Stomach (tissue), 9 donors: ENCODE measurements around the gene NTPCR. TPM values are rescaled to one million over a fixed set of nuclear protein-coding genes. Genes with fewer than 3 reads are reported as not detected.
"Not testable (repeated sequence)": the region's sequence is repeated elsewhere in the genome, so short reads cannot be mapped to it uniquely, and the experiment has no call there.

Experiments used
- DNase-seq, 2 donors: peaks; one replicate each; pipeline versions ENCODE4 v3.0.0 to v3.0.0-alpha.2; 2013 to 2019
- H3K27ac ChIP-seq, 5 donors: fragments of 200-600 bp in 4 of 5; sonication (generic) in 4 of 5; one replicate each; pipeline ENCODE4 v1.5.1; 2013 to 2019; ENCODE audit warnings: mild to moderate bottlenecking in 1 of 5, moderate library complexity in 1 of 5
- H3K27me3 ChIP-seq, 3 donors: fragments of 200-600 bp; sonication (generic); one replicate each; pipeline ENCODE4 v1.5.1; 2017 to 2019; ENCODE audit warnings: mixed run types in 1 of 3
- H3K36me3 ChIP-seq, 4 donors: fragments of 200-600 bp; sonication (generic); 1 replicate in 3 of 4; 2 replicates in 1 of 4; pipeline ENCODE4 v1.5.1; 2016 to 2019
- H3K4me1 ChIP-seq, 4 donors: fragments of 200-600 bp; sonication (generic); one replicate each; pipeline ENCODE4 v1.5.1; 2016 to 2019
- H3K4me3 ChIP-seq, 4 donors: fragments of 200-600 bp; sonication (generic) in 3 of 4; one replicate each; pipeline ENCODE4 v1.5.1; 2016 to 2019; ENCODE audit warnings: mild to moderate bottlenecking in 1 of 4
- H3K9me3 ChIP-seq, 4 donors: fragments of 200-600 bp; sonication (generic); one replicate each; pipeline ENCODE4 v1.5.1; 2016 to 2019
- EP300 ChIP-seq: sonication (generic); formaldehyde crosslinking; IDR thresholded peaks from one replicate; pipeline ENCODE4 v1.6.1; 2017; ENCODE audit warnings: antibody characterized with exemption
- POLR2A ChIP-seq, 4 donors: fragments of 450-650 bp; IDR thresholded peaks; one replicate each; pipeline ENCODE4 v1.6.1; 2016; ENCODE audit warnings: antibody characterized with exemption in 4 of 4, control low read depth in 2 of 4, mild to moderate bottlenecking in 1 of 4, moderate library complexity in 1 of 4
- POLR2AphosphoS5 ChIP-seq, 3 donors: sonication (generic); formaldehyde crosslinking; IDR thresholded peaks; one replicate each; pipeline ENCODE4 v1.6.1; 2016; ENCODE audit warnings: antibody characterized with exemption in 3 of 3
- WGBS, 5 donors: extraction: QIAGEN DNeasy Blood & Tissue Kit in 3 of 5; methylation state at CpG; one replicate each; pipeline versions ENCODE4 v1.1.5 to v1.1.7; 2013 to 2018; 5-methylcytosine and 5-hydroxymethylcytosine counted together
- intact Hi-C: fragments of 100-400 bp; cut with DNase I; formaldehyde crosslinking; loops from one replicate; pipeline ENCODE4 v1.15.1; 2023; ENCODE audit warnings: low total_unique reads
- polyA plus RNA-seq, 3 donors: library from polyadenylated mRNA; stranded (reverse); fragments of 200-250 nt; gene quantifications; one replicate each; pipeline ENCODE4 v1.2.3, GENCODE V29; 2013
- total RNA-seq, 5 donors: library from RNA; depleted of rRNA; stranded (reverse); fragments of >200 nt; gene quantifications; one replicate each; pipeline versions ENCODE4 v1.1.0 to v1.2.3, GENCODE V29; 2014 to 2016
- TF ChIP-seq, protein P1 (sequence below), 7 experiments: fragments of 450-650 bp in 4 of 7; fragments of 200-600 bp in 3 of 7; sonication (generic) in 3 of 7; IDR thresholded peaks; one replicate each; pipeline ENCODE4 v1.5.1; 2016 to 2019; ENCODE audit warnings: antibody characterized with exemption in 7 of 7, control low read depth in 2 of 7, mild to moderate bottlenecking in 1 of 7
- donor health status: healthy with polysubstance abuse.
- donor health status: Bipolar disorder and iron deficiency.
- donor health status: healthy.

The NTPCR gene
- total and polyA plus RNA-seq, 8 donors = 14.9 to 56.3 (median 43.1) TPM

DNA sequence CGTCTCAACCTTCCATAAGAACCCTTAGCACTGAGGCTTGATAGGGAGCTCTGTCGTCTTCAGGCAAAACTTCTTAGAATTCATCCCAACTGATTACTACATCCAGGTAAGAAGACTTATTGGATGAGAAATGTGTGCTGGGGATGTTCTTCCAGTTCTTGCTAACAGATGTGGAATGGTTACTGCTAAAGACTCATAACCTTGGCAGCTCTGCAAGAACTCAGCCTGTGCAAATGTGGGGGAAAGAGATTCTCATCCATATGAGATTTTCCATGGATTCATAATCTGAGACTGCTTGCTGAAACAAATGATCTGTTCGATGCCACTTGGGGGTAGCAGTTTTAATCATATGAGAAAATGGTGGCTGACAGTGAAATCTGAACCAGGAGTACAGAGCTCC lies 48.2 kb downstream of the NTPCR start:
- Histone ChIP-seq H3K27ac (no peak overlapping the region), H3K36me3 (peaks cover 0 to 56% (median 44%) of the 10 kb centered on the region in 4 donors), H3K9me3 (peaks cover 0 to 7% (median 5%) of the 10 kb centered on the region in 4 donors), H3K4me3 (no peak overlapping the region), H3K4me1 (no peaks in the 10 kb centered on the region), H3K27me3 (no peaks in the 10 kb centered on the region)
- no peak for DNase-seq
- TF ChIP-seq POLR2AphosphoS5 (IDR thresholded peaks at IDR 0.05) (no peak), POLR2A (IDR thresholded peaks at IDR 0.05) (no peak), EP300 (no peak)
- TF ChIP-seq, protein P1, sequence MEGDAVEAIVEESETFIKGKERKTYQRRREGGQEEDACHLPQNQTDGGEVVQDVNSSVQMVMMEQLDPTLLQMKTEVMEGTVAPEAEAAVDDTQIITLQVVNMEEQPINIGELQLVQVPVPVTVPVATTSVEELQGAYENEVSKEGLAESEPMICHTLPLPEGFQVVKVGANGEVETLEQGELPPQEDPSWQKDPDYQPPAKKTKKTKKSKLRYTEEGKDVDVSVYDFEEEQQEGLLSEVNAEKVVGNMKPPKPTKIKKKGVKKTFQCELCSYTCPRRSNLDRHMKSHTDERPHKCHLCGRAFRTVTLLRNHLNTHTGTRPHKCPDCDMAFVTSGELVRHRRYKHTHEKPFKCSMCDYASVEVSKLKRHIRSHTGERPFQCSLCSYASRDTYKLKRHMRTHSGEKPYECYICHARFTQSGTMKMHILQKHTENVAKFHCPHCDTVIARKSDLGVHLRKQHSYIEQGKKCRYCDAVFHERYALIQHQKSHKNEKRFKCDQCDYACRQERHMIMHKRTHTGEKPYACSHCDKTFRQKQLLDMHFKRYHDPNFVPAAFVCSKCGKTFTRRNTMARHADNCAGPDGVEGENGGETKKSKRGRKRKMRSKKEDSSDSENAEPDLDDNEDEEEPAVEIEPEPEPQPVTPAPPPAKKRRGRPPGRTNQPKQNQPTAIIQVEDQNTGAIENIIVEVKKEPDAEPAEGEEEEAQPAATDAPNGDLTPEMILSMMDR (IDR thresholded peaks at IDR 0.05) = no peak
- 72 to 96% (median 88%) methylated on average over 3 of the region's 3 CpGs for WGBS, 5 donors
- intact Hi-C loops = no loop called here

DNA sequence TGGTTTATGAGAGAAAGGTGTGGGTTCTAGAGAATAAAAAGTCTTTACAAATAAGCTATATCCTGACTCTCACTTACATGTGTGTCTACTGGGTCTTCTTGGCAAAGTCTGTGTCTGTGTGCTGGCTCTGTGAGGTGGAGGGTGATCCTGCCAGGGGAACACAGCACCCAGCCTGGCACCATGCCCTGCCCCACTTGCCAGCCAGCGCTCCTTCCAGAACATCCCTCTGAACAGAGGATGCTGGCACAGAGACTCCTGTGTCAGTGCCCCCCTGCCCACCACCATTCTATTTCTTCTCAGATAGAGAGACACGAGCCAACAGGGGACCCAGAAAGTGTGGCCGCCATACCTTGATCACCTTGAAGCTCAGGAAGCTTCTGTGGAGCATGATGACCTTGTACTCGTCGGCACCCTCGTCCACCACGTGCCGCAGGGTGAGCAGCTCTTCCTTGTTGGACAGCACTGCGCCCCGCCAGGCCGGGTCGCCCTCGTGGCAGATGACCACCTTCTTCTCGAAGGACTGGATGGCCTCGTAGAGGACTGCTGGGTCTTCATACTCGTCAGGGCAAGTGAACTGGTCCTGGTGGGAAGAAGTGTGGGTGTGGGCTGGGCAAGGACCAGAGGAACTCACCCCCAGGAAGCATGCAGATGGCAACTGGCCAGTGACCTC lies 49.7 kb downstream of the NTPCR start:
- H3K9me3 ChIP-seq = no peaks in the 10 kb centered on the region
- H3K27ac ChIP-seq = no peak overlapping the region
- no peaks in the 10 kb centered on the region for H3K27me3 ChIP-seq
- no peak for DNase-seq
- TF ChIP-seq POLR2A (IDR thresholded peaks at IDR 0.05) (no peak), POLR2AphosphoS5 (IDR thresholded peaks at IDR 0.05) (no peak), EP300 (no peak)
- TF ChIP-seq, protein P1 (IDR thresholded peaks at IDR 0.05) = no peak
- no peak overlapping the region for H3K4me3 ChIP-seq
- intact Hi-C loops = no loop called here
- no peaks in the 10 kb centered on the region for H3K4me1 ChIP-seq
- peaks cover 0 to 43% (median 37%) of the 10 kb centered on the region in 4 donors for H3K36me3 ChIP-seq
- 93 to 98% (median 96%) methylated on average over 14 to 16 of the region's 16 CpGs for WGBS, 5 donors

DNA sequence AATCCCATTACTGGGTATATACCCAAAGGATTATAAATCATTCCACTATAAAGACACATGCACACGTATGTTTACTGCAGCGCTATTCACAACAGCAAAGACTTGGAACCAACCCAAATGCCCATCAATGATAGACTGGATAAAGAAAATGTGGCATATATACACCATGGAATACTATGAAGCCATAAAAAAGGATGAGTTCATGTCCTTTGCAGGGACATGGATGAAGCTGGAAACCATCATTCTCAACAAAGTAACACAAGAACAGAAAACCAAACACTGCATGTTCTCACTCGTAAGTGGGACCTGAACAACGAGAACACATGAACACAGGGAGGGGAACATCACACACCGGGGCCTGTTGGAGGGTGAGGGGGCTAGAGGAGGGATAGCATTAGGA lies 53.2 kb downstream of the NTPCR start:
- H3K9me3 ChIP-seq, H3K27ac ChIP-seq, DNase-seq, H3K4me3 ChIP-seq, intact Hi-C loops, H3K27me3 ChIP-seq, H3K4me1 ChIP-seq: not testable (repeated sequence)
- H3K36me3 ChIP-seq = peaks cover 0 to 25% (median 21%) of the 10 kb centered on the region in 4 donors
- 93 to 99% (median 96%) methylated on average over 5 of the region's 5 CpGs for WGBS, 5 donors

DNA sequence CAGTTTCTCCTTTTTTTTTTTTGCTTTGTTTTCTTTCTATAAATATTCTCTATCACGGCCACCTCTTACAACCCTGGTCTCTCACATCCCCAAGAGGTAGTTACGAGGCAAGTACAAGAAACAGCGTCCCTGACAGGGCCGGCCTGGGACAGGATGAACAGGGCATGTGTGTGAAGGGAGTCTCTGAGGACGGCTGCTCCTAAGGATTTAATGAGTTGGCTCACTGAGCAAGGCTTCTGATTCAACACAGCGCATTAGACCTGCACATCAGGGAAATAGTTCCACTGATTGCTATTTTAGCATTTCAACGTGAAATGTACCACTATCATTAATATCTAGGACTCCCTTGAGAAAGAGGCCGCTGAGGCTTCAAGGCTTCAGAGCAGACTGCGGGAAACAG lies 54.0 kb downstream of the NTPCR start:
- Histone ChIP-seq H3K4me1 (no peaks in the 10 kb centered on the region), H3K9me3 (no peaks in the 10 kb centered on the region), H3K4me3 (no peak overlapping the region), H3K27ac (no peak overlapping the region), H3K36me3 (peaks cover 0 to 16% (median 14%) of the 10 kb centered on the region in 4 donors), H3K27me3 (no peaks in the 10 kb centered on the region)
- no peak for DNase-seq
- TF ChIP-seq, protein P1 (IDR thresholded peaks at IDR 0.05) = no peak
- TF ChIP-seq POLR2A (IDR thresholded peaks at IDR 0.05) = no peak
- TF ChIP-seq POLR2AphosphoS5 (IDR thresholded peaks at IDR 0.05) = no peak
- TF ChIP-seq EP300 = no peak
- intact Hi-C loops = no loop called here
- WGBS, 5 donors = 93 to 98% (median 94%) methylated on average over 9 of the region's 9 CpGs

DNA sequence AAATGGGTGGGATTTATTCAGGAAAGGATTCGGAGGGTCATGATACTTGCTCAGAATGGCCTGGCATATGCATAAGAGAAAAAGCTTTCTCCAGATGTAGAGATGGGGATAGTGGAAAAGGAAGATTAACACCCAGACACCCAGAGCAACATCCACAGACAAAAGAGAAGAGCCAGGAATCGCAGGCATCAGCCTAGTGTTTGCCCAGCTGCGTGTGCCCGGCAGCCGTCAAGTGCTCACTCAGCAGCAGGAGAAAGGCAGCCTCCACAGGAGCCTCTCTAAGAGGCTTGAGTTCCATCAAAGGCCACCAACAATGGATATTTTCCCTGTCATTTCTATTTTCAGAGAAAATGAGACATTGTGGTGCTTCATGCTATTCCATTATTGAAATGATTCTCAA lies 54.7 kb downstream of the NTPCR start:
- Histone ChIP-seq H3K4me1 (no peaks in the 10 kb centered on the region), H3K36me3 (peaks cover 0 to 9% (median 7%) of the 10 kb centered on the region in 4 donors), H3K9me3 (no peaks in the 10 kb centered on the region), H3K27me3 (no peaks in the 10 kb centered on the region), H3K4me3 (no peak overlapping the region), H3K27ac (no peak overlapping the region)
- intact Hi-C loops = no loop called here
- TF ChIP-seq EP300 (no peak), POLR2AphosphoS5 (IDR thresholded peaks at IDR 0.05) (no peak), POLR2A (IDR thresholded peaks at IDR 0.05) (no peak)
- no peak for DNase-seq
- WGBS, 5 donors = 81 to 97% (median 92%) methylated on average over 5 of the region's 5 CpGs
